PFSK-1 (cell line): ENCODE measurements around the gene PGLYRP4.

Experiments used
- POLR2AphosphoS5 ChIP-seq: IDR thresholded peaks from 2 replicates; pipeline ENCODE4 v1.6.1; 2012; ENCODE audit warnings: low read depth, mild to moderate bottlenecking, control low read depth, low read length, moderate library complexity
- REST ChIP-seq, 2 experiments: IDR thresholded peaks; 2 replicates each; pipeline versions ENCODE4 v1.6.1 to v1.8.0; 2011 to 2012; ENCODE audit warnings: low read depth in 2 of 2, low read length in 2 of 2, control low read depth in 1 of 2, inconsistent platforms in 1 of 2, mild to moderate bottlenecking in 1 of 2, moderate library complexity in 1 of 2; ENCODE audit not compliant: insufficient read depth in 1 of 2
- SIN3A ChIP-seq: IDR thresholded peaks from 2 replicates; pipeline ENCODE4 v1.6.1; 2012; ENCODE audit warnings: mild to moderate bottlenecking, low read length, moderate library complexity, borderline replicate concordance; ENCODE audit not compliant: insufficient read depth
- TAF1 ChIP-seq: IDR thresholded peaks from 2 replicates; pipeline ENCODE4 v1.6.1; 2012; ENCODE audit warnings: low read length, control low read depth, borderline replicate concordance; ENCODE audit not compliant: insufficient read depth

DNA sequence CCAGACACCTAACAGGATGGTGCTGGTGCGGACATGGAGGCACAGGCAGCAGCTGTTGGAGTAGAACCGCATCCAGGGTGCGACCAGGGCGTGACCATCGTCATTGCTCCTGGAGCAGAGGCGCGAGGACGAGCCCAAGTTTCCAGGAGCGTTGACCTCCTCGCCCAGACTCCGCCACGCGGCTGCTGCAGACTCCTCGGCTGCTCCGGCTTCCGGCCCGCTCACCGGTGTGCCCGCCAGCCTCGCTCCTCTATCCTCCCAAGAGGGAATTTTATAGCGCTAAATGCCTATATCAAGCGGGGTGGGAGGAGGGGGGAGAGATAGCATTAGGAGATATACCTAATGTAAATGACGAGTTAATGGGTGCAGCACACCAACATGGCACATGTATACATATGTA lies 32.1 kb upstream of the PGLYRP4 start:
- no peak for TF ChIP-seq SIN3A
- no peak for TF ChIP-seq POLR2AphosphoS5
- TF ChIP-seq TAF1, result no peak
- TF ChIP-seq REST (IDR thresholded peaks at IDR 0.05; ENCODE audit: insufficient read depth in 1 of 2, low read depth in 2 of 2, low read length in 2 of 2), result no peak
